HG03521 (cell line): Measurements from ENCODE around the gene C19orf53.
A peak's percentile ranks its signal among the peaks of the same experiment; 100 is the strongest.

Experiments used
- ATAC-seq: cut with Tn5 transposase; IDR thresholded peaks from one replicate; pipeline ENCODE4 v1.9.1; 2021; ENCODE audit warnings: mild to moderate bottlenecking, moderate library complexity; ENCODE audit not compliant: unreplicated experiment

Gene C19orf53

DNA sequence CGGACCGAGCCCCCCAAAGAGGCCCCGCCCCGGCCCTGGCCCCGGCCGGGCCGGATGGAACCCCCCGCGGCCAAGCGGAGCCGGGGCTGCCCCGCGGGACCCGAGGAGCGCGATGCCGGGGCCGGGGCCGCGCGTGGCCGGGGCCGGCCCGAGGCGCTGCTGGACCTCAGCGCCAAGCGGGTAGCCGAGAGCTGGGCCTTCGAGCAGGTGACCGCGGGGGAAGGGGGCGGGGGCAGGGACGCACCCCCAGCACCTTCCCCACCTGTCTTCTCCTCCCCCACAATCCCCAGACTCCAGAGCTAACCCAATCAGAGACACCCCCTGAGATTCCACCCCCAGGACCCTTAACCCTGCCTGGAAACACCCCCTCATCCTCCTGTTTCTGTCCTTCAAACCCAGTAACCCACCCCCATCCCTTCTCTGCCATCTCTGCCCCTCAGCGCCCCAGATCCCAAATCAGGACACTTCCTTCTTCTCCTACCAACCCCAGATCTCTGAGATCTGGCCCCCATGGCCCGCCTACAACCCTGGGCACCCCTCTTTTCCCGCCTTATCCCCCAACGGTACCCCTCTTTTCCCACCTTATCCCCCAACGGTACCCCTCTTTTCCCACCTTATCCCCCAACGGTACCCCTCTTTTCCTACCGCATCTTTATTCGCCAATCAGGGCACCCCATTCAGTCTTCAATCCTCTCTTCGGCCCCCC is 21.5 kb downstream of the C19orf53 start:
- peak; percentile 31 for ATAC-seq

DNA sequence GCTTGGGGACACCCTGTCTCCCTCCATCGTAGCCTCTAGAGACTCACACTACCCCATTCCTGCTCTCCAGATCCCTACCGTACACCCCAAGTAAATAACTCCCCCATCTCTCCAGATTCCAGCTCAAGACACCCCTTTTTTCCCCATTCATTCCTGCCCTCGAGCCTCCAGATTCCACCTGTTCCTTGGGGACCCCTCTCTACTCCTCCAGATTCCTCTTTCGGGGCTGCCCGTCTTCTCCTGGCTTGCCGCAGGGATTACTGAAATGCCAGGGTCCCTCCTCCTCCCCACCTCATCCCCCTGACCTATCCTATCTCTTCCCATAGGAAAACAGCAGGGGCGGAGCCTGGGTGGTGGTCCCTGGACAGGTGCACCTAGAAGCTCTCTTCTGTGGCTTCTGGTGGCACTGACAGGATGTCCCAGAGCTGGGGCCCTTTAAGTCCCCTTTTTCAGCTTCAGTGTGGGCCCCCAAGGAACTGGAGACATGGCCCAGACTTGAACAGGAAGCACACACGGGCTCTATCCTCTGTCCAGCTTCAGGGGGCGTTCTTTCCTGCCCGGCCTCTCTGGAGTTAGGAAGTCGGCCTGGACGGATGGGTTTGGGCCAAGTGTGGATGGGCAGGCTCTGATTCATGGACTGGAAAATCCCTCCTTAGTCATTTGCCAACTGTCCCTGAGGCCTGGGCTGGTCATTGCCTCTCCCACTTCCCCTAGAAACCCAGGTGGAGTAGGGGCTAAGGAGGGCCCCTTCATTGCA is 22.2 kb downstream of the C19orf53 start:
- ATAC-seq, result no peak

DNA sequence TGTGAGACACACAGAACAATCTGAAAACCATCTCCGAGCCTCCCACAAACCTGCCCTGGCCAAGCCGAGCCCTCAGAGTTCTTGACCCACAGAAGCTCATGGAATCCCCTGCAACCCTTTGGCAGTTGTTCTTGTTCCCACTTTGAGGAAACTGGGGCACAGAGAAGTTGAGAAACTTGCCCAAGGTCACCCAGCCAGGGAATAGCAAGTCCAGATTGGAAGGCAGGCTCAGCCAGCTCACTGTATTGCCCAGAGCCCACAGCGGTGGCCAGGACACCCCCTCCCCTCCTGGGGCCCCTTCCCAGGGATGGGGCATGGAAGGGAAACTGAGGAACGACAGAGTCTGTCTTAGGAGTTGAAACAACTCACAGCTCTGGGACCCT is 22.8 kb downstream of the C19orf53 start:
- ATAC-seq, result no peak

DNA sequence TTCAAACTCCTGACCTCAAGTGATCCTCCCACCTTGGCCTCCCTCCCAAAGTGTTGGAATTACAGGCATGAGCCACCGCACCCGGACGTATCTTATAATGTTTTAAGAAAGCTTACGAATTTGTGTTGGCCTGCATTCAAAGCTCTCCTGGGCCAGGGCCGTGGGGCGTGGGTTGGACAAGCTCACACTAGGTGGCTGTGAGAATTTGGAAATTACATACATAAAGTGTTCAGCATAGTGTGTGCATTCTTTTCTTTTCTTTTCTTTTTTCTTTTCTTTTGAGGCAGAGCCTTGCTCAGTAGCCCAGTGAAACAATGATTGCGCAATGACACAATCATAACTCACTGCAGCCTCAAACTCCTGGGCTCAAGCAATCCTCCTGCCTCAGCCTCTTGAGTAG is 23.6 kb downstream of the C19orf53 start:
- no peak for ATAC-seq

DNA sequence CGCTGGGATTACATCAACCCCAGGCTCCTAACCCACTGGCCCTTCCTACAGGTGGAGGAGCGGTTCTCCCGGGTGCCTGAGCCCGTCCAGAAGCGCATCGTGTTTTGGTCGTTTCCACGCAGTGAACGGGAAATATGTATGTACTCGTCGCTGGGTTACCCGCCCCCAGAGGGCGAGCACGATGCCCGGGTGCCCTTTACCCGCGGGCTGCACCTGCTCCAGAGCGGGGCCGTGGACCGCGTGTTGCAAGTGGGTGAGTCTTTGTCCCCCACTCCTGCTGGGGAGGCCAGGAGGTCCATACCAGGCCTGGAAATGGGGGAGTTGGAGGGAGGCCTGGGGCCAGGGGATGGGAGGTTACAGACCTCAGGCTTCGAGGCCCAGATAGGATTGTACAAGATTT is 25.4 kb downstream of the C19orf53 start:
- ATAC-seq, result no peak

DNA sequence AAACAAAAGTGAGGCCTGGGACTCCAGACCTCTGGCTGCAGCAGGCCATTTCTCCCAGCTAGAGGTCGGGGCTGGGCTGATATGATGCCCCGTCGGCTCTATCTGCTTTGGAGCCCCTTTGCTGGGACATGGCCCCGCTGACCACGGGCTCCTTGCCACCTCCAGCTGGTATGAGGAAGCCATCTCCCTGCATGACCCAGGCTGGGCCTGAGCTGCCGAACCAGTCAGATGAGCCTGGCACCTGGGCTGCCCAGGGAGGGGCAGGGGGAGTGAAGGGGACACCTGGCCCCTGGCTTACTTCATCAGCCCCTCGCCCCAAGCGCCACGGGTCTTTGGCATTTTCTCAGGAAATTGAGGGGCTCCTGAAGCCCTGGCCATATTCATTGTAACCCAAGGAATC is 28.8 kb downstream of the C19orf53 start:
- no peak for ATAC-seq

DNA sequence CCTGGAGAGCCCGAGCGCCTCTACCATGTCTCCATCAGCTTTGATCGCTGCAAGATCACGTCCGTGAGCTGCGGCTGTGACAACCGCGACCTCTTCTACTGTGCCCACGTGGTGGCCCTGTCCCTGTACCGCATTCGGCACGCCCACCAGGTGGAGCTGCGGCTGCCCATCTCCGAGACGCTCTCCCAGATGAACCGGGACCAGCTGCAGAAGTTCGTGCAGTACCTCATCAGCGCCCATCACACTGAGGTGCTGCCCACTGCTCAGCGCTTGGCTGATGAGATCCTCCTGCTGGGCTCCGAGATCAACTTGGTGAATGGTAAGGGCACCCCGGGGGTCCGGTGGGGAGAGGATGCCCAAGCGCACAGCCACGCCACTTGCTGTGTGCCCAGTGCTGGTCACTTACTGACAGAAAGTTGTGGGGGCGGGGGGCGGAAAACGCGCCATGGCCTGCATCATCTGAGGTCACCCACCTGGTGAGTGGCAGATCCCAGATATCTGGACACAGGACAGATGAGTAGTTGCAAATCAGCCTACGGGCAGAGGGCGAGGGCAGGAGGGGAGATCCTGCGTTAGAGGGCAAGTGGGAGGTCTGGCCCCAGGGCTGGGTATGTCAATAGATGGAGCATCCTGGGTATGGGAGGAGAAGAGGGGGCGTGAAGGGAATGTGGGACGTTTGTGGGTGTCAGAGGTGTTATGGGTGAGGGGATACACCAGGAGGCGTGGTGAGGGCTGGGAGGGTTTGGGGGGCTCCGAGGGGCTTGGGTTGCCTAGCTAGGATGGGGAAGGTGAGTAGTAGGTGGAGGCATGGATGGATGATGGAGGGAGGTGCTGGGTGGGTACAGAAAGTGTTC is 30.8 kb downstream of the C19orf53 start:
- no peak for ATAC-seq

DNA sequence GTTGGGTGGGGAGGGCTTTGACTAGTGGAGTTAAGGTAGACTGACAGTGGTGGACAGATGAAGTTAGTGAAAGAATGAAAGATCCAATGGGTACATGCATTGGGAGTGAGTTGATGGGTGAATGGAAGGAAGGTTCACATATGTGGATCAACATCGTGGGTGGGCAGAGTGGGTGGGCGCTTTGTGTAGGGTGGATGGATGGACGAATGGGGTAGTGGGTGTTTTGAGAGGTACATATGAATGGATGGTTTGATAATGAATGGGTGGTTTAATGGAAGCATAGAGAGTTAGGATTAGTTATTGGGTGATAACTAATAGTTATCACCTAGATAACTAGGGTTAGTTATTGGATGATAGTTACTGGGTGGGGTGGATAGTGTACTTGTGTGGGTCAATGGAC is 32.5 kb downstream of the C19orf53 start:
- no peak for ATAC-seq

DNA sequence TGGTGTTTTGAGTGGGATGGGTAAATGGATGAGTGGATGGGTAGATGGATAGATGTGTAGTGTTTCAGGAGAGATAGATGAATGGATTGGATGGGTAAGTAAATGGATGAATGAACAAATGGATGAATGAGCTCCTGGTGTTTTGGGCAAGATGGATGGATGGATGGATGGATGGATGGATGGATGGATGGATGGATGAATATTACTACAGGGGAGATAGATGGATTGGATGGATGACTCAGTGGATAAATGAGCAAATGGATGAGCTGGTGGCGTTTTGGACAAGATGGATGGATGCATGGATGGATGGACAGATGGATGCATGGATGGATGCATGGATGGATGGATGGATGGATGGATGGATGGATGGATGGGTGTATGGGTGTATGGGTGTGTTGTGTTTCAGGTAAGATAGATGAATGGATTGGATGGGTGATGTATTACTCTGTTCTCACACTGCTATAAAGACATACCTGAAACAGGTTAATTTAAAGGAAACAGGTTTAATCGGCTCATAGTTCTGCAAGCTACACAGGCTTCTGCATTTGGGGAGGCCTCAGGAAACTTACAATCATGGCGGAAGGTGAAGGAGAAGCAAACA is 33.3 kb downstream of the C19orf53 start:
- ATAC-seq, result no peak

DNA sequence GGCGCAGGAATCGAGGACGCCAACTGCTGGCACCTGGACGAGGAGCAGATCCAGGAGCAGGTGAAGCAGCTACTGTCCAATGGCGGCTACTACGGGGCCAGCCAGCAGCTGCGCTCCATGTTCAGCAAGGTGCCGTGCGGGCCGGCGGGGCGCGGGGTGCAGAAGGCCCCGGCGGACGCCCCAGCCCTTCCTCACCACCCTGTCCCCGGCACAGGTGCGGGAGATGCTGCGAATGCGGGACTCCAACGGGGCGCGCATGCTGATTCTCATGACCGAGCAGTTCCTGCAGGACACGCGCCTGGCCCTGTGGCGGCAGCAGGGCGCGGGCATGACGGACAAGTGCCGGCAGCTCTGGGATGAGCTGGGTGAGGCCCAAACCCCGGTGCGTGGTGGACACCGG is 34.6 kb downstream of the C19orf53 start:
- ATAC-seq, result no peak

DNA sequence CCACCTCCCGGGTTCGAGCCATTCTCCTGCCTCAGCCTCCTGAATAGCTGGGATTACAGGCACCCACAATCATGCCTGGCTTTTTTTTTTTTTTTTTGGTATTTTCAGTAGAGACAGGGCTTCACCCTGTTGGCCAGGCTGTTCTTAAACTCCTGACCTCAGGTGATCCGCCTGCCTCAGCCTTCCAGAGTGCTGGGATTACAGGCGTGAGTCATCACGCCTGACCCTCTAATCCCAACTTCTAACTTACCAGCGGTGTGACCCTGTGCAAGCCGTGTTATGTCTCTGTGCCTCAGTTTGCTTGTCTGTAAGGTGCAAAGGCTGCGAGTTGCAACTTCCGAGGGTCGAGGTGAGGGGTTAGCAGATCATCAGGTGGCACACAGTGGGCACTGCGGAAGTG is 38.3 kb downstream of the C19orf53 start:
- ATAC-seq, result no peak

DNA sequence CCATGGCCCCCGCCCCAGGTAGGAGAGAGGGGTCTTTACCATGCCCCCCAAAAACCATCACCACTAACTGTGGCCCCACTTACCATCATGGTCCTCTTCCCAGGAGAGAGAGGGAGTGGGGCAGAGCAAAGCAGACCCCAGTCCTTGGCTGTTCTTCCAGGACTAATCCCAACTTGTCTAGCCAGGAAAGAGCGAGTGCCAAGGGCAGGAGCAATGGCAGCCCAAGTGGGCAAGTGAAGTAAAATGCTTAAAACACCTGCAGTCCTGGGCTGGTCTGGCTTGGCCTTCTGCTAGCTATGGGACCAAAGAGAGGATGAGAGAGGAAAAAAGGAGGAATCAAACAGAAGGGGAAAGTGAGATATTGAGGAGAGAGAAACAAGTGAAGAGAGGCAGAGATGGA is 38.9 kb downstream of the C19orf53 start:
- ATAC-seq, result no peak

DNA sequence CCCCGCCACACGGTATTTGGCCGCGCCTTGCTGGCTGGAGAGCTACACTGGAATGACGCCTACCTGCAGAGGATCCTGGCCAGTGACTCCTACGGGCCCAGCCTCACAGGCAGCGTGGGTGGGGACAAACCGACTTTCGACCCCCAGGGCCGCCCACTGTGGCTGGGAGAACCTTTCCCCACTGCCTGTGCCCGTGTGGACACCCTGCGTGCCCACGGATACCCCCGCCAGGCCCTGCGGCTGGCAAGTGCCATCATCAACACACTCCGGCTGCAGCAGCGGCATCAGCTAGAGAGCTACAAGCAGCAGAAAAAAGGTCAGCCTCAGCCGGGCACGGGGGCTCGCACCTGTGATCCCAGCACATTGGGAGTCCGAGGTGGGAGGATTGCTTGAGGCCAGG is 40.3 kb downstream of the C19orf53 start:
- no peak for ATAC-seq

DNA sequence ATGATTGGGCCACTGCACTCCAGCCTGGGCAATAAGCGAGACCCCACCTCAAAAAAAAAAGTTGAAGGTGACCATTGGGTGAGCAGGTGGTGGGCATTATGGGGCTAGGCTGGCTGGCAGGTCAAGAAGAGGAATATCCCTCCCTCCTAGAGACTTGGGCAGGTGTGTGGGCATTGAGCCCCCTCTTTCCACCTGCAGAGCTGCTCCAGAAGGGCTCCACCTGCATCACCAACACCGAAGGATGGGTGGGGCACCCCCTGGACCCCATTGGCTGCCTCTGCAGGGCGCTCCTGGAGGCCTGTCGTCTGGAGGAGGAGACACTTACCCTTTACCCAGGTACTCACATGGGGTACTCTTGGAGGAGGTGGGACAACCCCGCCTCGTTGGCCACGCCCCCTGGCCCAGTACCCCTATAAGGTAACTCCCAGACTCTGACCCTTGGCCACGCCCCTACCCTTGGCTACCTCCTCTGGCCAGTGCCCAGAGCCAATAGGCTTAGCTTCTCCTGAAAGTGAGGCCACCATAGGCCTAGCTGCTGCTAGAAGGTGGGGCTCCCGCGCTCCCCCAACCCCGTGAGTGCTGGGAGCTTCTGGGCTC is 42.9 kb downstream of the C19orf53 start:
- ATAC-seq, result peak; percentile 61

DNA sequence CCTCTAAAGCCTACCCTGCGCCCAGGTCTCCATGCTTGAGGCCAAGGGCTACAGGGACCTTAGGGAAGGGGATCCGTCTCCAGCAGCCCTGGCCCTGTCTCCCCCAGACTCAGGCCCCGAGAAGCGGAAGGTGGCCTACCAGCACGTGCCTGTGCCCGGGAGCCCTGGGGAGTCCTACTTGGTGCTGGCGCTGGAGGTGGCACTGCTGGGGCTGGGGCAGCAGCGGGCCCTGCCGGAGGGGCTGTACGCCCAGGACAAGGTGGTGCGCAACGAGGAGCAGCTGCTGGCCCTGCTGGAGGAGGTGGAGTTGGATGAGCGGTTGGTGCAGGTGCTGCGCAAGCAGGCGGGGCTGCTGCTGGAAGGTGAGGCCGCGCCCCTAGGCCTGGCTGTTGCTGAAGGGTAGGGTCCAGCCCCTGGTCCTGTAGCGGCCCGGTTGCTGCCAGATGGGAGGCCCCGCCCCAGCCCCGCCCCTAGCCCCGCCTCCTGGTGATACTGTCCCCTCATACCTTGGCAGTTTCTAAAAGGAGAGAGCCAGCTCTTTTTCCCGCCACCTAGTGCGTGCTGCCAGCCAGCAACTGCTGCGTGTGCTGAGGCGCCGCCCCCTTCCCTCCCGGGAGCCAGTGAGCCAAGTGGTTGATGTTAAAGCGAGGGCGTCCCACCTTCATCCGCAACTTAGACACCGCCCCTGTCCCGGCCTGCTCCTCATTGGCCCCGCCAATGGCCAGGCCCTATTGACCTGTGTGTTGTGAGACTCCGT is 43.5 kb downstream of the C19orf53 start:
- ATAC-seq, result peak; percentile 61

DNA sequence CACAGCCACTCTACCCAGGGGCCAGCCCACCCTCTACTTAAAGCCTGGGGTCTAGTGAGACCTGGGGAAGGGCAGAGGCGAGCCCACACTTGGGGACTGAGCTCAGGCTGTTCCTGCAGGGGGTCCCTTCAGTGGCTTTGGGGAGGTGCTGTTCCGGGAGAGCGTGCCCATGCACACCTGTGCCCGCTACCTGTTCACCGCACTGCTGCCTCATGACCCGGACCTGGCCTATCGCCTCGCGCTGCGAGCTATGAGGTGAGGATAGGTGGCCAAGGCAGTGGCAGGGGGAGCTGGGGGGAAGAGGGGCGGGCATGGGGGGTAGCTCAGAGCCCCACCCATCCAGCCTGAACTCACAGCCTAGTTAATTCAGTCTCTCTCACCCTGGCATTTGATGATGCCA is 45.0 kb downstream of the C19orf53 start:
- no peak for ATAC-seq

DNA sequence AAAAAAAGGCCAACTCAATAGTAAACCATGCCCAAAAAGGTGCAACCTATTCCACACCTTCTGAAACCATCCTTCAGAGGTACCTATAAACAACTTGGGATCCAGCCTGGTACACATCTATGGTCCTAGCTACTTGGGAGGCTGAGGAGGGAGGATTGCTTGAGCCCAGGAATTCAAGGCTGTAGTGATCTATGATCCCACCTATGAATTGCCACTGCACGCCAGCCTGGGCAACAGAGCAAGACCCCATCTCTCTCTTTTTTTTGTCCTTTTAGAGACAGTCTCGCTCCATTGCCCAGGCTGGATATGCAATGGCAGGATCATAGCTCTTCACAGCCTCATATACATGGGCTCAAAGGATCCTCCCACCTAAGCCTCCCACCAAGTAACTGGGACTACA is 47.0 kb downstream of the C19orf53 start:
- no peak for ATAC-seq

DNA sequence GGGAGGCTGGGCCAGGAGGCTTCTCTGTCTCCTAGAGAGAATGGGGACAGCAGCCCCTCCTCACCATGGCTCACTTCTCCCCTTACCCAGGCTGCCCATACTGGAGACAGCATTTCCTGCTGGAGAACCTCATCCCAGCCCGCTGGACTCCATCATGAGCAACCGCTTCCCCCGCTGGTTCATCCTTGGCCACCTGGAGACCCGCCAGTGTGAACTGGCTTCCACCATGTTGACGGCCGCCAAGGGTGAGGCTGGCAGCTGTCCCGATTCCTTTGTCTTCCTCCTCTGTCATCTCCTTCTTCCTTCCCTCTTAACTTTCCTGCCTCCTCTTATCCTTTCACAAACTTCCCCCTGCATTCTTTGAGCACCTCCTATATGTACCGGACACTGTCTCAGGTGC is 49.0 kb downstream of the C19orf53 start:
- no peak for ATAC-seq

DNA sequence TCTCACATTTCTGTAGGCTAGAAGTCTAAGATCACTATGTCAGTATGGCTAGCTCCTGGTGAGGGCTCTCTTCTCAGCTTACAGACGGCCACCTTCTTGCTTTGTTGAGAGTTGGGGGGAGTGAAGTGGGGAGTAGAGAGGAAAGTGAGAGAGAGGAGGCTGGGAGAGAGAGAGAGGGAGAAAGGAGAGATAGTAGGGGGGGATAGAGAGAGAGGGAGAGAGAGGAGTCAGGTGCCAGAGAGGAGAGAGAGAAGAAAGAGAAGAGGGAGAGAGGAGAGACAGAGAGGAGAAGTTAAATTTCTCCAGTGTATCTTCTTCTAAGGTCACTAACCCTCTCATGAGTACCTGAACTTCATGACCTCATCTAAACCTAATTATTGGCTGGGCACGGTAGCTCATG is 49.6 kb downstream of the C19orf53 start:
- ATAC-seq, result no peak

DNA sequence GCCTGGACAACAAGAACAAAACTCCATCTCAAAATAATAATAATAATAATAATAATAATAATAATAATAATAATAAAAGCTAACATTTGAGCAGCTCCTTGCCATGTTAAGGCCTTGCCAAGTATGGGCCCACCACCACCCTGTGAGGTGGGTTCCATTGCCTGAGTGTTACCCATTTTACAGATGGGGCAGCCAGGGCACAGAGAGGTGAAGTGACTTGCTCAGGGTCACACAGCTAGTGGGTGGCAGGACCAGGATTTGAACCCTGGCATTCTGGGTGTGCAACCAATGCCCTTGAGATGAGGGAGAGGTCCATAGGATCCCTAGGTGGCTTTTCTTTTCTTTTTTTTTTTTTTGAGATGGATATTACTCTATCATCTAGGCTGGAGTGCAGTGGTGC is 50.4 kb downstream of the C19orf53 start:
- no peak for ATAC-seq
